Adrenal gland (tissue), 5 donors: ENCODE data around the gene CDC25C.

Experiments
- POLR2A ChIP-seq, 2 donors: fragments of 450-650 bp; IDR thresholded peaks; one replicate each; pipeline ENCODE4 v1.6.1; 2017; ENCODE audit warnings: antibody characterized with exemption in 2 of 2, mild to moderate bottlenecking in 2 of 2, moderate library complexity in 1 of 2
- TF ChIP-seq, protein P1 (sequence below), 6 experiments: fragments of 450-650 bp in 4 of 6; fragments of 200-600 bp in 2 of 6; sonication (generic) in 1 of 6; IDR thresholded peaks; 1 replicate in 5 of 6; 2 replicates in 1 of 6; pipeline versions ENCODE4 v1.5.1 to v1.8.0; 2016 to 2021; ENCODE audit warnings: antibody characterized with exemption in 6 of 6, mild to moderate bottlenecking in 2 of 6, moderate library complexity in 1 of 6
- donor health status: DM: no; HTN: no; CAD: no.

GRCh38 chr5:138336952-138337684 lies 5.5 kb upstream of the CDC25C start:
- TF ChIP-seq, protein P1, sequence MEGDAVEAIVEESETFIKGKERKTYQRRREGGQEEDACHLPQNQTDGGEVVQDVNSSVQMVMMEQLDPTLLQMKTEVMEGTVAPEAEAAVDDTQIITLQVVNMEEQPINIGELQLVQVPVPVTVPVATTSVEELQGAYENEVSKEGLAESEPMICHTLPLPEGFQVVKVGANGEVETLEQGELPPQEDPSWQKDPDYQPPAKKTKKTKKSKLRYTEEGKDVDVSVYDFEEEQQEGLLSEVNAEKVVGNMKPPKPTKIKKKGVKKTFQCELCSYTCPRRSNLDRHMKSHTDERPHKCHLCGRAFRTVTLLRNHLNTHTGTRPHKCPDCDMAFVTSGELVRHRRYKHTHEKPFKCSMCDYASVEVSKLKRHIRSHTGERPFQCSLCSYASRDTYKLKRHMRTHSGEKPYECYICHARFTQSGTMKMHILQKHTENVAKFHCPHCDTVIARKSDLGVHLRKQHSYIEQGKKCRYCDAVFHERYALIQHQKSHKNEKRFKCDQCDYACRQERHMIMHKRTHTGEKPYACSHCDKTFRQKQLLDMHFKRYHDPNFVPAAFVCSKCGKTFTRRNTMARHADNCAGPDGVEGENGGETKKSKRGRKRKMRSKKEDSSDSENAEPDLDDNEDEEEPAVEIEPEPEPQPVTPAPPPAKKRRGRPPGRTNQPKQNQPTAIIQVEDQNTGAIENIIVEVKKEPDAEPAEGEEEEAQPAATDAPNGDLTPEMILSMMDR (IDR thresholded peaks at IDR 0.05) = no peak
- TF ChIP-seq POLR2A (IDR thresholded peaks at IDR 0.05) = no peak
